ENCODE measurements around the gene PSG6. TPM values are rescaled to one million over a fixed set of nuclear protein-coding genes. Genes with fewer than 3 reads are reported as not detected.
A peak's percentile ranks its signal among the peaks of the same experiment; 100 is the strongest.
"Not testable (repeated sequence)": the region's sequence is repeated elsewhere in the genome, so short reads cannot be mapped to it uniquely, and the experiment has no call there.

PSG6 gene
- not detected in 2 replicates for total RNA-seq

DNA sequence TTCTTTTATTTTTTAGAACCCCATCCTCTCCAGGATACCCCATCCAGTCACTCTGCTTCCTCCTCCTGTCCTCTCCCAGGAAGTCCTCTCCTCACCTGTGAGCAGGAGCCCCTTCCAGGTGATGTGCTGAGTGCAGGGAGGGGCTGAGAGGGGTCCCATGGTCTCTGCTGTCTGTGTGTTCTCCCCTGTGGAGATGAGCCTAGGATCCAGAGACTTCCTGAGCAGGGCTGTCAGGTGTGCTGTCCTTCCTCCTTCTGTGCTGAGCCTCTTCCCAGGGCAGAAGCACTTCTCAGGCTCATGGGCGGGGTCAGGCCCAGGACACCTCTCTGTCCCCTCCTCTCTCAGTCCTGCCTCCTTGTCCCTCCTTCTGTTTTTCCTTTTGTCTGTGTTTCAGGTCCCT lies at the start of gene PSG6:
TSS of gene PSG6 (minus strand) at position 261 of the 400 bp plus-strand sequence. CDS start at position 159, 102 bp downstream.
- DNase-seq (ENCODE audit: low read depth, low spot score): not testable (repeated sequence)

DNA sequence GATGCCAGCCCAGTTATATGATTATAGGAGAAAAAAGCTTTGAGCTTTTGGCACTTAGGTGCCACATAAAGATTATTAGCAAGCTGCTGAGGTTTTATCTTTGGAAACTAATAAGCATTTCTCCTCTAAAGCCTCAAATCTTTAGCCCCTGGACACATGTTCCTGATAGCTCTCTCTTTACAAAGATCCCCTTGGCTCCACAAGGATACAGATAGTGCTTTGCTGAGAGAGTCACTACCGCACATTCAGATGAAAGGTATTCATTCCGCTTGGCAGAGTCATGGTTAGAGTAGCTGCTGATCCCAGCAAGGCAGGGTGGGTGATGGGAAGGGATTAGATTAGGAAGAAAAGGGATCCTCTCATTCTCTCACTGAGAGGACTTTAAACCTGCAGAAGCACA lies 47.5 kb upstream of the PSG6 start:
- DNase-seq (ENCODE audit: low read depth, low spot score): no peak

DNA sequence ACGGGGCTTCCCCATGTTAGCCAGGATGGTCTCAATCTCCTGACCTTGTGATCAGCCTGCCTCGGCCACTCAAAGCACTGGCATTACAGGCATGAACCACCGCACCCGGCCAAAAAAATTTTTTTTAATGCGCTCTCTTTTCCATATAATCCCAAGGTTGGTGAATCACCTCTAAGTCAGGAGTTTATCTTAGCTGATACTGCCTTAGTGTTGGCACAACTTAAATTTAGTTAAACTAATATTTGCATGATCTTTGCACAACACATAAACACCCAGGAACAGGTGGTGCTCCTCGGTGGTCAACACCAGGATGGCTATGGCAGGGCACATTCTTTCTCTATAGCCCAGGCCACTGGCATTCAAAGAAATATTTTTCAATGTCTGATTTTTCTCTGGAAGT lies 43.4 kb upstream of the PSG6 start:
- DNase-seq (ENCODE audit: low read depth, low spot score): no peak

DNA sequence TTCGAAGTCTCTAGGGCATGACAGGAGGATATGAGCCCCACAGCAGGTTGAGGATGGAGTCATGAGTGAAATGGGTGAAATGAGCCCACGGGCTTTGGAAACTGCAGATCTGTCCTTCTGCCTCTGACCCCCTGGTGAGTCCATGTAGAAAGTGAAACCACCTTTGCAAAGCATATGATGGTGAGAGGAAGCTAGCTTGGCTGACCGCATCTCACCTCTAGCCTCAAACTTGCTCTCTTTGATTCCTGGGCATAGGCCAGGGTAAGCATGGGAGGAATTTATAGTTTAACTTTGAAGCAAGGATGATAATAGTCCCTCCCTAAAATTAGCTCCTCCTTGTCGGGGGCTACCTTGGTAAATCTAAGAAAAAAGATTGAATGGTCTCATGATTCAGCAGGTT lies 34.4 kb upstream of the PSG6 start:
- not testable (repeated sequence) for DNase-seq (ENCODE audit: low read depth, low spot score)

DNA sequence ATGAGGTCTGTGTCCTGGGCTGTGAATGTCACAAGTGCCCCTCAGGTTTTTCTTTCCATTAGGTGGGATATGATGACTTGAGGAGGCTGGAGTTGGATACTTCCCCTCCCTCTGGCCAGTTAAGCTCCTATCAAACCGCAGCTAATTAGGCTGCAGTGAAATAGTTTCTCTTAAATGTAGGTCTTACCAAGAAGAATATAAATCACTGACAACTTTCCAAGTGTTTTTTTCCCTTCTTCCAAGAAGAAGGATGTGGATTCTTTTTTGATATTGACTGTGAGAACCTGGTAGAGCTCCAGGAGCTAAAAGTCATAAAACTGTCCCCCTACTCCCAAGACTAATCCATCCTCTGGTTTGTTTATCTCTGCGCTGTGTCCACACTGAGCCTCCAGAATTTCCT lies 33.8 kb upstream of the PSG6 start:
- not testable (repeated sequence) for DNase-seq (ENCODE audit: low read depth, low spot score)

DNA sequence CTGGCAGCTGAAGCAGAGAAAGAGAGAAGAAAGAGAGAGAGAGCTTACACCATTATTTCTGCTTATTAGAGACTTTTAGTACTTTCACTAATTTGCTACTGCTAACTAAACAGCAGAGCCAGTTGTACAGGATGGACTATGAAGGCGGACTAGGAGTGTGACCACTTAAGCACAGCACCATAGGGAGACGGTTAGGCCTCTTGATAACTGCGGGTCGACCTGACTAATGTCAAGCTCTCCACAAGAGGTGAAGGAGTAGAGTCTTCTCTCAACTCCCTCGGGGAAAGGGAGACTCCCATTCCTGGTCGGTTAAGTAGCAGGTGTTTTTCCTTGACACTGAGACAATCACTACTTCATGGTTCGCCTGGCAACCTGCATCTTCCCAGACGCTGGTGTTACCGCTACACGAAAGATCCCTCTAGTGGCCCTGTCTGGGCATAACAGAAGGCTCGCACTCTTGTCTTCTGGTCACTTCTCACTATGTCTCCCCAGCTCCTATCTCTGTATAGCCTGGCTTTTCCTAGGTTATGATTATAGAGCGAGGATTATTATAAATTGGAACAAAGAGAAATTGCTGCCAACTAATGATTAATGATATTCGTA lies 24.6 kb upstream of the PSG6 start:
- no peak for DNase-seq (ENCODE audit: low read depth, low spot score)

DNA sequence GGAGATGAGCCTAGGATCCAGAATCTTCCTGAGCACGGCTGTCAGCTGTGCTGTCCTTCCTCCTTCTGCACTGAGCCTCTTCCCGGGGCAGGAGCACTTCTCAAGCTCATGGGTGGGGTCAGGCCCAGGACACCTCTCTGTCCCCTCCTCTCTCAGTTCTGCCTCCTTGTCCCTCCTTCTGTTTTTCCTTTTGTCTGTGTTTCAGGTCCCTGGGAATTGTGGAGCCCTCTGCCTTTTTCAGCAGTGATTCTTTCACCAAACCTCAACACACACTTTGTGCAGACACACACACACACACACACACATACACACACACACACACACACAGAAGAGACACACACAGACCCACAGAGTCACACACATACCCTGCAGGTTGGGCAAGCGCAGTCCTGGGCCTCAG lies 19.4 kb upstream of the PSG6 start, which contains the start of gene PSG7:
TSS of gene PSG7 (minus strand) at position 101 of the 400 bp plus-strand sequence. CDS start 131 bp downstream, outside the sequence.
- not testable (repeated sequence) for DNase-seq (ENCODE audit: low read depth, low spot score)

DNA sequence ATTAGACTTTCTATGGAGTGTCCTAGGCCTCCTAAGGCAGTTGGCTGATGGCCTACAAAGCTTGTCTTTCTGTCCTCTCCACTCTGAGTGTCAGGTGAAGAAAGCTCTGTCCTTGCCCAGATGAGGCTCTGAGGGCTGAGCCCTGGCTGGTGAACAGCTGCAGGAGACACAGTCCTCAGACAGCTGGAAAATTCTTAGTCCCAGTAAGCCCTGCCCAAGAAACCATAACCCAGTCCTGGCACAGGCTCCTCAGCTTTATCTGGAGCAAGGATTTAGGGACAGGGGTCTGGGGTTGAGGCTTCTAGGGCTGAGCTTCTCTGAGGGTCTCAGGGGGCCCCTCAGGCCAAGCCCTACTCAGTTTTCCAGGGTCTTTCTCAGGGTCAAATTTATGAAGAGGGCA lies 17.0 kb upstream of the PSG6 start:
- not testable (repeated sequence) for DNase-seq (ENCODE audit: low read depth, low spot score)

DNA sequence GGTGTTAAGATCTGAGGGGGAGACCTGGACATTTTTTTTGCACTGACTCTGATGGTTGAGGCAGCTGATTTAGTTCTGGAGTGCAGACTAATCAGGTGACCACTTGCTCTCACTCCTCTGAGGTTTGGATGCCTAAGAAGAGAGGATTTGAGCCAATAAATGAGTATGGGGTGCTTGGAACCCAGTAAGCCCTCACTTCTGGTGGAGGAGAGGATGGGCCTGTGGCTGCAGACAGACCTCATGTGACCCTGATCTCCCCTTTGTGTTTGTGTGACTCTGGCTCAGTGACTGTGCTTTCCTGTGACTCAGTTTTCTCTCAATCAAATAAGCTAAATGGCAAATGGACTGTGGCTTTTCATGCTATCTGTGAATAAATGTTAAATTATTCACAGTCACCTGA lies 16.5 kb upstream of the PSG6 start:
- DNase-seq (ENCODE audit: low read depth, low spot score): peak; percentile 43

DNA sequence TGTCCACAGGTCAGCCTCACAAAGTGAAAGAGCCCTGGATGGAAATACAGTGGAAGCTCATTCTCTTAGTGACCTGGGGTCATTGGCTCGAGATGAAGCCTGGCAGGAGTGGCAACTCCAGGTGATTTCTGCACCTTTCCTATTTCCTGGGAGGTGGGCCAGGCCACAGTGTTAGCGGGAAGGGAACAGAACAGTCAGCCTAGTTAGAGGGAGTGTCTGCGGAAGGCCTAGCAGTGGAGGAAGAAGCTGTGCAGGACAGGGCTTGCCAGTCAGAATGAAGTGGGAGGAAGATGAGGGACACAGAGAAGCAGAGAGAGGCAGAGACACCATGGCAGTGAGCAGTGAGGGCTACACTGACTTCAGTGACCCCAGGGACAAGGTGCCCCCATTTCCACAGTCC lies 15.7 kb upstream of the PSG6 start:
- DNase-seq (ENCODE audit: low read depth, low spot score): not testable (repeated sequence)

DNA sequence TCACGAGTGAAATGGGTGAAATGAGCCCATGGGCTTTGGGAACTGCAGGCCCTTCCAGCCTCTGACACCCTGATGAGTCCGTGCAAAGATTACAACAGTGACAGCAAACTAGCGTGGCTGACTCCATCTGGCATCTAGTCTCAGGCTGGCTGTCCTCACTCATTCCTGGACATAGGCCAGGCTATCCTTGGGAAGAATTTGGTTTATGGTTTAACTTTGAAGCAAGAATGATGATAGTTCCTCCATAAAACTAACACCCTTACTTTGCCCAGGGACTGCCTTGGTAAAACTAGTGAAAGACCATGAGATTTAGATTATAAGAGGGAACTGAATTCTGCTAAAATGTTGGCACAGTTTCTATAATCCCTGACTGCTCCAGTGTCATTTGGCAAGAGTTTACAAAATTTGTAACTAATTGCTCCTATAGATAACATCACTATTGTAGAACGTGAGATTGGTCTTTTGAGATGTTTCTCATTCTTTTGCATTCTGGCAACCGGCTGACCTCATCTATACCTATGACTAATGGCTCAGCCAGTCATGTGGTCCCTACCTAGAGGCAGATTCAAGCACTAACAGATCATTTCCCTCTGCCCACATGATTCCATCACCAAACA lies 14.9 kb upstream of the PSG6 start:
- peak; percentile 48 for DNase-seq (ENCODE audit: low read depth, low spot score)

DNA sequence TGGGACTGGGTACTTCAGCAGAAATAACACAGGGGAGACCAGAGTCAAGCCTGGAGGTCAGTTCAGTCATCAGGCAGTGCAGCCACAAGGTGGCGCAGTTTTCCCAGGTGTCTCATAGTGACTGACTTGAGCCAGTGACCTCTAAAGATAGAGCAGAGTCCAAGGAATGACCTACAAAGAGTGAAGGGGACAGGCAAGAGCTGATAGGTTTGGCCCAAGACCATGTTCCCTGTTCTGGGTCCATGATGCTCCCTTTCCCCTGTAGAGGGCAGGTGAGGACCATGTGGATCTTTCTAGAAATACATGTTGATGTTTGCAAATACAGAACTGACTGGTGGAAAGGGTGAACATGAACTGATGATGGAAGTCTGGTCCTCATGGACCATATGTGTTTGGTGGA lies 12.5 kb upstream of the PSG6 start:
- DNase-seq (ENCODE audit: low read depth, low spot score): not testable (repeated sequence)

DNA sequence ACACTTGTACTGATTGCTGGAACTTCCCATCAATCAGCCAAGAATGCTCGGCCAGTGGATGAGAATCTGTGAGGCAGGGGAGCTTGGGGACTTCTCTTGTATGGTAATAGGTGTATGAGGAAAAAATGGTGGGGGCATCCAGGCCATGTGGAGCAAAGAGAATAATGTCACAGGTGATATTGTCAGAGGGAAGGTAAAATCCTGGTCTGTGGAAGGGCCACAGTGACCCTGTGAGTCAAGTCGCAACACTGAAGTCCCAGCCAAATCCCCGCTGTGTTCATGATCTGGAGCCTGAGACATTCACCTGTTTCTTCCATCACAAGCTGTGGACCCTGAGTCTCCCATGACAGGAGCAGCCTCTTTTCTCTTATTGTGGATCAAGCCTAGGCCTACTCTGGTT lies 11.2 kb upstream of the PSG6 start:
- no peak for DNase-seq (ENCODE audit: low read depth, low spot score)

DNA sequence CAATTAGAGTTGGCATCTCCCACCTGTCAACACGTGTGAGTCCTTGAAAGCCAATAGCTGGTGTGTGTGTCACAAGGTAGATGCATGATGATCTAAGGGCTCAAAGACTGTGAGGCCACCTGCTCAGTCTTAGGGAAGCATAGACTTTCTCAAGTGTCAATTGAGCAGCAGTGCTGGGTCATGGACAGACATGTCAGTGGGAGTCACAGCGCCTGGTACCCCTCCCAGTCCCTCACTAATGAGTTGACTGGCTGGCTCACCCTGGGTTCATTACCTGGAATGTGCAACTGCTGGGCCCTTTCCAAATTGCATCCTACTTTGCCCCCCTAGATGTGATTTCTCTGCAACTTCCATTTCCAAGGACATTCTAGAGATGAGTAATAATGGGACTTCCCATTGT lies 9.1 kb upstream of the PSG6 start:
- no peak for DNase-seq (ENCODE audit: low read depth, low spot score)

DNA sequence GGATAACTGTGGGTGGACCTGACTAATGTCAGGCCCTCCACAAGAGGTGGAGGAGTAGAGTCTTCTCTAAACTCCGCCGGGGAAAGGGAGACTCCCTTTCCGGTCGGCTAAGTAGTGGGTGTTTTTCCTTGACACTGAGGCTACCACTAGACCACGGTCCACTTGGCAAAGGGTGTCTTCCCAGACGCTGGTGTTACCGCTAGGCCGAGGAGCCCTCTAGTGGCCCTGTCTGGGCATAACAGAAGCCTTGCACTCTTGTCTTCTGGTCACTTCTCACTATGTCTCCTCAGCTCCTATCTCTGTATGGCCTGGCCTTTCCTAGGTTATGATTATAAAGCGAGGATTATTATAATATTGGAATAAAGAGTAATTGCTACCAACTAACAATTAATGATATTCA lies 5.4 kb upstream of the PSG6 start:
- not testable (repeated sequence) for DNase-seq (ENCODE audit: low read depth, low spot score)

DNA sequence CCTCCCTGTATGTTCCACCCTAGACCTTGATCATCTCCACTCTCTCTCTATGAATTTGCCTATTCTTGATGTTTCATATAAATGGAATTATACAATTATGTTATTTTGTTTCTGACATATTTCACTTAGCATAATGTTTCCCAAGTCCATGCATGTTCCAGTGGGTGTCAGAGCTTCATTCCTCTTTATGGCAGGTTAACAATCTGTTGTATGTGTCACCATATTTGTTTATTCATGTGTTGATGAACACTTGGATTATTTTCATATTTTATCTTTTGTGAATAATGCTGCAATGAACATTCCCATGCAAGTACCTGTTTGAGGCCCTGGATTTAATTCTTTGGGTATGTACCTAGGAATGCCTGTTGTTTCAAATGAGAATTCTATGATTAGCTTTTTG lies 3.3 kb upstream of the PSG6 start:
- DNase-seq (ENCODE audit: low read depth, low spot score): not testable (repeated sequence)

DNA sequence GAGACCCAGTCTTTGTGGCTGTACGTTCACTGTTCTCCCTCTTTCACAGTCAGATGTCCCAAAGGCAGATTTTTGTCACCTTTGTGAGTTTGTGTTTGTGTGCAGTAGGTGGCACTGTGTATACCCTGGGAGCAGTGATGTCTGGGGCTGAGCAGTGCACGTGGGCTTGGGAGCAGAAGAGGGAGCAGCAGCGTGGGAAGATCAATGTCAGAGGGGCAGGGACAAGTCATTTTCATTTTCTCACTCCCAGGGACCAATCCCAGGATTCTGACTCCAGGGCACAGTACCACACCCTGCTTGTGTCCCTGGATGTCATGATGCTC lies 2.0 kb upstream of the PSG6 start:
- no peak for DNase-seq (ENCODE audit: low read depth, low spot score)

DNA sequence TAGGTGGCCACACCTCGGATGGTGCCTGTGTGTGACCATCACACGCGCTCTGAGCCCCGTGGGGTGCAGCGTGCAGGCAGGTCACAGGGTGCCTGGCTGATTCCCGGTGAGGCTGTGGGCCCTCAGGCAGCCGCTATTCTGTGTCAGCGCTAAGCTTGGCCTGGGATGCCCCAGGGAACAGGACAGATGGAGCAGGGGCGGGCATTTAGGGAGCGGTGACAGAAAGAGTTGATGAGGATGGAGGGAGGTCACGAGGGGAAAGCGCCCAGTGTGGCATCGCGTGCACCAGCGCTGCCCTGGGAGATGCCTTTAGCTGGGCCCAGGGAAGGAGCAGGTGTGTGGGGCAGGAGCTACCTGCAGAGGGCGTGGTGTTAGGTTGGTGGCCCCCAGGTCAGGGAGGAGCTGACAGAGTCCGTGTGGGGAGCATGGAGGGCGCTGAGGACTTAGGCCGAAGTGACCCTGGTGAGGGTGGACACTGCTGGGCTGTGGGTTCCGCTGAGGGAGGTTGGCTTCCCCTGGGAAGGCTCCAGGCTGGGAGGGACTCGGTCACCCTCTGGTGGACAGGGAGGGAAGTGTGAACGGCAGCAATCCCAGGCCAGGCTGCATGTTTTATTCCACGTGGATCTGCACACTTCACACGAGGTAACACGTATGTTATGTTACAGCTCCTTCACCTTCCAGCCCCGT lies 1.5 kb upstream of the PSG6 start:
- DNase-seq (ENCODE audit: low read depth, low spot score): not testable (repeated sequence)

DNA sequence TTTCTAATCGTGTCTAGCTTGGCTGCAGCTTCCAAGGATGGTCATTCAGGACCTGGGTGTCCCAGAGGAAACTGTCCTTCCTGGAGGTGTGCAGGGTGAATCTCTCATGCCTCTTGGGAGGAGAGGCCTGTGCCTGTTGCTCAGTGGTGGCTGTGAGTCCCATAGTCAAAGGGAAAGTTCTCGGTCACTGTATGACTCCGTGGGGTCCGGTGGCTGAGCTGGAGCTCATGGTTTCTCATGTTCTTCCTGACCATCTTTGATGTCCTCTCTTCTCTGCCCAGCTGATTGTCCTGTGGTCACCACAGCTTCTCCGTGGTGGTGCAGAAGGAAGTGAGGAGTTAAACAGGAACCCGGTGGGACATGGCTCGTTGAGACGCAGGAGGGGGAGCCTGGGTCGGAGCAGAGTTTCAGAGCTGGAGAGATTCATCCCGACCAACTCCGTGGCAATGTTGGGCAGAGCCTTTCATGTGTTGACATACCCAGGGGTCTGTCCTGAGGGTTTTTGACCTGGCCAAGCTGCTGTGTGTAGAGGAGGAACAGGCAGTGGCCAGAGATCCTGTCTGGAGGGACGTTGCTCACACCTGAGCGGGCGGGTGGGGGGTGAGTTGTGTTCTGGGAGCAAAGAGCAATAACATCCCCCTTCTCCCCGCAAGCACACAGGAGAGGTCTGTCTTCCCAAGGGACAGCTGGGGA lies 829 bp upstream of the PSG6 start:
- DNase-seq (ENCODE audit: low read depth, low spot score): not testable (repeated sequence)

DNA sequence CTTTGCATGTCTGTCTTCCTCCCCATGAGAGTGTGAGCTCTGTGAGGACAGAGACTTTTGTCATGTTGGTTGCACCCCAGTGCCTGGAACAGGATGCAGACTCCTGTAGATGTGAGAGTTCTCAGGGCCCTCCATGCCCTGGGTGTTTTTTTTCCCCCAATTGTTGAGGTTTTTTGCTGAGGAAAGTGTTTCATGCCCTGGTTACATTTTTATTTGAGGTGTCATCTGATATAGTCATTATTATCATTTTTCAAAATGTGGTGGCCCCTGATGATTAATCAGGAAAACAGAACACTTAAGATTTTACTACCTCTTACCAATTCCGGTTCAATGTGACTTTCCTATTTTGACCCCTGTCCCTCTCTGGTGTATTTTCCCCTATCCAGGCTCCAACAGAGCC lies 763 bp downstream of the PSG6 start:
- not testable (repeated sequence) for DNase-seq (ENCODE audit: low read depth, low spot score)

DNA sequence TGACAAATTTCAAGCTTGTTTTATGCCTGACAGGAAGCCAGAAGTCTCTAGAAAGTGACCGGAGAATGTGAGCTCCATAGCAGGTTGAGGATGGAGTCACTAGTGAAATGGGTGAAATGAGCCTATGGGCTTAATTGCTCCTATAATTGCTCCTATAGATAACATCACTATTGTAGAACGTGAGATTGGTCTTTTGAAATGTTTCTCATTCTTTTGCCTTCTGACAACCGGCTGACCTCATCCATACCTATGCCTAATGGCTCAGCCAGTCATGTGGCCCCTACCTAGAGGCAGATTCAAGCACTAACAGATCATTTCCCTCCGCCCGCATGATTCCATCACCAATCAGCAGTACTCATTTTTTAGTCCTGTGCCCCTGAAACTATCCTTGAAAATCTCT lies 4.2 kb downstream of the PSG6 start:
- not testable (repeated sequence) for DNase-seq (ENCODE audit: low read depth, low spot score)

DNA sequence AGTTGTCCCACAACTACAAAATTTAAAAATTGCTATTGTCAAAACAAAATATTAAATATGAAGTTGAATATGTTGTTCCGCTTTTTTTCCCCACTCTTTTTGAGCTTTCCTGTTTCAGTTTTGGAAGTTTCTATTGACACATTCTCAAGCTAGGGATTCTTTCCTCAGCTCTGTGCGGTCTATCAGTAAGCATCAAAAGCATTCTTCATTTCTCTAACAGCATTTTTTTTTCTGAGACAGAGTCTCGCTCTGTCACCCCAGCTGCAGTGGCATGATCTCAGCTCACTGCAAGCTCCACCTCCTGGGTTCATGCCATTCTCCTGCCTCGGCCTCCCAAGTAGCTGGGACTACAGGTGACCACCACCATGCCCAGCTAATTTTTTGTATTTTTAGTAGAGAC lies 4.8 kb downstream of the PSG6 start:
- DNase-seq (ENCODE audit: low read depth, low spot score): not testable (repeated sequence)

Measured in pulmonary artery endothelial cell (primary cell).